IMR-90 (cell line): ENCODE measurements around the gene RPL23.

Experiments
- POLR2A ChIP-seq: IDR thresholded peaks from 2 replicates; pipeline ENCODE4 v1.6.1; 2012; ENCODE audit warnings: mild to moderate bottlenecking, low read depth, low read length
- RAD21 ChIP-seq: IDR thresholded peaks from 2 replicates; pipeline ENCODE4 v1.6.1; 2012; ENCODE audit warnings: low read length, improper control_type of control experiment
- SMC3 ChIP-seq: fragments of 150-350 bp; IDR thresholded peaks from 2 replicates; pipeline ENCODE4 v1.6.1; 2016; ENCODE audit warnings: low read depth, mild to moderate bottlenecking, antibody characterized with exemption, low read length, moderate library complexity
- TF ChIP-seq, protein P1 (sequence below): conservative IDR thresholded peaks from 2 replicates; pipeline ENCODE4 v1.5.1; 2012; ENCODE audit warnings: mild to moderate bottlenecking, low read depth, low read length, improper control_type of control experiment

GRCh38 chr17:38888842-38889241 is 35.3 kb upstream of the RPL23 start:
- no peak for TF ChIP-seq POLR2A
- TF ChIP-seq, protein P1, sequence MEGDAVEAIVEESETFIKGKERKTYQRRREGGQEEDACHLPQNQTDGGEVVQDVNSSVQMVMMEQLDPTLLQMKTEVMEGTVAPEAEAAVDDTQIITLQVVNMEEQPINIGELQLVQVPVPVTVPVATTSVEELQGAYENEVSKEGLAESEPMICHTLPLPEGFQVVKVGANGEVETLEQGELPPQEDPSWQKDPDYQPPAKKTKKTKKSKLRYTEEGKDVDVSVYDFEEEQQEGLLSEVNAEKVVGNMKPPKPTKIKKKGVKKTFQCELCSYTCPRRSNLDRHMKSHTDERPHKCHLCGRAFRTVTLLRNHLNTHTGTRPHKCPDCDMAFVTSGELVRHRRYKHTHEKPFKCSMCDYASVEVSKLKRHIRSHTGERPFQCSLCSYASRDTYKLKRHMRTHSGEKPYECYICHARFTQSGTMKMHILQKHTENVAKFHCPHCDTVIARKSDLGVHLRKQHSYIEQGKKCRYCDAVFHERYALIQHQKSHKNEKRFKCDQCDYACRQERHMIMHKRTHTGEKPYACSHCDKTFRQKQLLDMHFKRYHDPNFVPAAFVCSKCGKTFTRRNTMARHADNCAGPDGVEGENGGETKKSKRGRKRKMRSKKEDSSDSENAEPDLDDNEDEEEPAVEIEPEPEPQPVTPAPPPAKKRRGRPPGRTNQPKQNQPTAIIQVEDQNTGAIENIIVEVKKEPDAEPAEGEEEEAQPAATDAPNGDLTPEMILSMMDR: no peak
- TF ChIP-seq RAD21: no peak
- no peak for TF ChIP-seq SMC3
